ENCODE measurements around the gene TBC1D8. TPM values are rescaled to one million over a fixed set of nuclear protein-coding genes. Genes with fewer than 3 reads are reported as not detected.

Gene TBC1D8
- total and polyA plus RNA-seq, 2 of the 13 experiments (the other 11 are each of a cell fraction or from before 2014, with no cell fraction given), result 45.1 to 95.4 TPM

DNA sequence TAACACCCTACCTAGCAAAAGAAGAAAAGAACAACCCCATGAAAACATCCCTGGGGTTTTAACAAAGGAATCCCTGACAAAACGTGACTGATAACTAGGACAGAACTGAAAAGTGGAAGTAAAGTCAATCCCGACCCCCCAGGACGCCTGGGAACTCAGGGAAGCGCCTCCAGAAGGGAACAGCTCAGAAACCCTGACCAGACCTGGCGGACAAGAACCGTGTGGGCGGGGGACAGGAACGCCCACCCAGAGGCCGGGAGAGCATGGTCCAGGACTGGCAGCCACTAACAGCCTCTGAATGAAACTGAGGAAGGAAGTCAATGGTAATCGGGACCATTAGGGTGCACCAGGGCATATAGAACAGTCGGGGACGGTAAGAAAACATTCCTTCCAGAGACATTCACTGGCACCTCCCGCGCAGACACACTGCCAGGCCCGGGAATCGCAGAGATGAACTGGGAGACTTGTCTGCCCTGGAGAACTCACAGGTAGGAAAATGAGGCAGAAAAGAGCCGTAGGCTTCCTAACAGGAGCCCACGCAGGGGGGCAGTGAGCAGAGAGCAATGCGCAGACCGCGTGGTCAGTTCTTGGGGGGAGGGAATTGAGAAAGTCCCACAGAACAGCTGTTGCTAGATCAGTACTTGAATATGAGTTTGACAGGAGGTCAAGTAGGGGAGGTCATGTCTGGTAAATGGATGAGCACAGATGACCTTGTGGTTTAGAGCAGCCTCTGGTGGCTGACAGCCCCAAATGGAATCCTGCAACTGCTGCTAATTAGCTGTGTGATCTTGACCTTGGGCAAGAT lies 1.3 kb upstream of the TBC1D8 start (continued):
- TF ChIP-seq, protein P1, sequence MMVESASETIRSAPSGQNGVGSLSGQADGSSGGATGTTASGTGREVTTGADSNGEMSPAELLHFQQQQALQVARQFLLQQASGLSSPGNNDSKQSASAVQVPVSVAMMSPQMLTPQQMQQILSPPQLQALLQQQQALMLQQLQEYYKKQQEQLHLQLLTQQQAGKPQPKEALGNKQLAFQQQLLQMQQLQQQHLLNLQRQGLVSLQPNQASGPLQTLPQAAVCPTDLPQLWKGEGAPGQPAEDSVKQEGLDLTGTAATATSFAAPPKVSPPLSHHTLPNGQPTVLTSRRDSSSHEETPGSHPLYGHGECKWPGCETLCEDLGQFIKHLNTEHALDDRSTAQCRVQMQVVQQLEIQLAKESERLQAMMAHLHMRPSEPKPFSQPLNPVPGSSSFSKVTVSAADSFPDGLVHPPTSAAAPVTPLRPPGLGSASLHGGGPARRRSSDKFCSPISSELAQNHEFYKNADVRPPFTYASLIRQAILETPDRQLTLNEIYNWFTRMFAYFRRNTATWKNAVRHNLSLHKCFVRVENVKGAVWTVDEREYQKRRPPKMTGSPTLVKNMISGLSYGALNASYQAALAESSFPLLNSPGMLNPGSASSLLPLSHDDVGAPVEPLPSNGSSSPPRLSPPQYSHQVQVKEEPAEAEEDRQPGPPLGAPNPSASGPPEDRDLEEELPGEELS (CRISPR knock-in tag; IDR thresholded peaks at IDR 0.05), result peak; percentile 57; the same call in 1 of the 2 replicates
- TF ChIP-seq, protein P2, sequence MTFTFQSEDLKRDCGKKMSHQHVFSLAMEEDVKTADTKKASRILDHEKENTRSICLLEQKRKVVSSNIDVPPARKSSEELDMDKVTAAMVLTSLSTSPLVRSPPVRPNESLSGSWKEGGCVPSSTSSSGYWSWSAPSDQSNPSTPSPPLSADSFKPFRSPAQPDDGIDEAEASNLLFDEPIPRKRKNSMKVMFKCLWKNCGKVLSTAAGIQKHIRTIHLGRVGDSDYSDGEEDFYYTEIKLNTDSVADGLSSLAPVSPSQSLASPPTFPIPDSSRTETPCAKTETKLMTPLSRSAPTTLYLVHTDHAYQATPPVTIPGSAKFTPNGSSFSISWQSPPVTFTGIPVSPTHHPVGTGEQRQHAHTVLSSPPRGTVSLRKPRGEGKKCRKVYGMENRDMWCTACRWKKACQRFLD (CRISPR knock-in tag; IDR thresholded peaks at IDR 0.05; ENCODE audit: borderline replicate concordance), result 0 out of 2 replicates have a peak, but pooled peaks have one; percentile 82
- TF ChIP-seq BCL6 (CRISPR knock-in tag; IDR thresholded peaks at IDR 0.05) (peak; percentile 39), ZNF598 (CRISPR knock-in tag; IDR thresholded peaks at IDR 0.05; ENCODE audit: borderline replicate concordance) (peak; percentile 86; the same call in 1 of the 2 replicates), HHEX (CRISPR knock-in tag; IDR thresholded peaks at IDR 0.05) (no peak), THAP11 (CRISPR knock-in tag; IDR thresholded peaks at IDR 0.05) (0 out of 2 replicates have a peak, but pooled peaks have one; percentile 26), ZNF501 (CRISPR knock-in tag; IDR thresholded peaks at IDR 0.05) (peak; percentile 68; the same call in 1 of the 2 replicates), MLLT10 (CRISPR knock-in tag; IDR thresholded peaks at IDR 0.05) (no peak), TGIF2 (CRISPR knock-in tag; IDR thresholded peaks at IDR 0.05) (peak; percentile 99), HOXD1 (CRISPR knock-in tag; IDR thresholded peaks at IDR 0.05) (peak; percentile 60; the same call in 1 of the 2 replicates), GATAD2A (CRISPR knock-in tag; IDR thresholded peaks at IDR 0.05) (peak; percentile 64), ZNF34 (CRISPR knock-in tag; IDR thresholded peaks at IDR 0.05; ENCODE audit: borderline replicate concordance) (0 out of 2 replicates have a peak, but pooled peaks have one; percentile 58), ZNF33B (CRISPR knock-in tag; IDR thresholded peaks at IDR 0.05) (0 out of 2 replicates have a peak, but pooled peaks have one; percentile 56), FOSL2 (CRISPR knock-in tag; IDR thresholded peaks at IDR 0.05) (peak; percentile 50), ZNF567 (CRISPR knock-in tag; IDR thresholded peaks at IDR 0.05; ENCODE audit: borderline replicate concordance) (peak; percentile 52; the same call in 1 of the 2 replicates), RAD21 (CRISPR knock-in tag; IDR thresholded peaks at IDR 0.05) (peak; percentile 98), STAG1 (CRISPR knock-in tag; IDR thresholded peaks at IDR 0.05) (peak; percentile 100), NKX3-1 (CRISPR knock-in tag; IDR thresholded peaks at IDR 0.05) (peak; percentile 43; the same call in 1 of the 2 replicates), YEATS4 (CRISPR knock-in tag; IDR thresholded peaks at IDR 0.05; ENCODE audit: borderline replicate concordance) (peak; percentile 53; the same call in 1 of the 2 replicates)
- TF ChIP-seq, protein P3, sequence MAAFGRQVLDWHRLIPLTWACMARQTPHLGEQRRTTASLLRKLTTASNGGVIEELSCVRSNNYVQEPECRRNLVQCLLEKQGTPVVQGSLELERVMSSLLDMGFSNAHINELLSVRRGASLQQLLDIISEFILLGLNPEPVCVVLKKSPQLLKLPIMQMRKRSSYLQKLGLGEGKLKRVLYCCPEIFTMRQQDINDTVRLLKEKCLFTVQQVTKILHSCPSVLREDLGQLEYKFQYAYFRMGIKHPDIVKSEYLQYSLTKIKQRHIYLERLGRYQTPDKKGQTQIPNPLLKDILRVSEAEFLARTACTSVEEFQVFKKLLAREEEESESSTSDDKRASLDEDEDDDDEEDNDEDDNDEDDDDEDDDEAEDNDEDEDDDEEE (CRISPR knock-in tag; IDR thresholded peaks at IDR 0.05), result no peak
- TF ChIP-seq, protein P4, sequence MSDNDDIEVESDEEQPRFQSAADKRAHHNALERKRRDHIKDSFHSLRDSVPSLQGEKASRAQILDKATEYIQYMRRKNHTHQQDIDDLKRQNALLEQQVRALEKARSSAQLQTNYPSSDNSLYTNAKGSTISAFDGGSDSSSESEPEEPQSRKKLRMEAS (IDR thresholded peaks at IDR 0.05), result peak; percentile 57
- TF ChIP-seq, protein P5, sequence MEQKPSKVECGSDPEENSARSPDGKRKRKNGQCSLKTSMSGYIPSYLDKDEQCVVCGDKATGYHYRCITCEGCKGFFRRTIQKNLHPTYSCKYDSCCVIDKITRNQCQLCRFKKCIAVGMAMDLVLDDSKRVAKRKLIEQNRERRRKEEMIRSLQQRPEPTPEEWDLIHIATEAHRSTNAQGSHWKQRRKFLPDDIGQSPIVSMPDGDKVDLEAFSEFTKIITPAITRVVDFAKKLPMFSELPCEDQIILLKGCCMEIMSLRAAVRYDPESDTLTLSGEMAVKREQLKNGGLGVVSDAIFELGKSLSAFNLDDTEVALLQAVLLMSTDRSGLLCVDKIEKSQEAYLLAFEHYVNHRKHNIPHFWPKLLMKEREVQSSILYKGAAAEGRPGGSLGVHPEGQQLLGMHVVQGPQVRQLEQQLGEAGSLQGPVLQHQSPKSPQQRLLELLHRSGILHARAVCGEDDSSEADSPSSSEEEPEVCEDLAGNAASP (CRISPR knock-in tag; IDR thresholded peaks at IDR 0.05; ENCODE audit: borderline replicate concordance), result peak; percentile 66; the same call in 1 of the 2 replicates
- TF ChIP-seq, protein P6, sequence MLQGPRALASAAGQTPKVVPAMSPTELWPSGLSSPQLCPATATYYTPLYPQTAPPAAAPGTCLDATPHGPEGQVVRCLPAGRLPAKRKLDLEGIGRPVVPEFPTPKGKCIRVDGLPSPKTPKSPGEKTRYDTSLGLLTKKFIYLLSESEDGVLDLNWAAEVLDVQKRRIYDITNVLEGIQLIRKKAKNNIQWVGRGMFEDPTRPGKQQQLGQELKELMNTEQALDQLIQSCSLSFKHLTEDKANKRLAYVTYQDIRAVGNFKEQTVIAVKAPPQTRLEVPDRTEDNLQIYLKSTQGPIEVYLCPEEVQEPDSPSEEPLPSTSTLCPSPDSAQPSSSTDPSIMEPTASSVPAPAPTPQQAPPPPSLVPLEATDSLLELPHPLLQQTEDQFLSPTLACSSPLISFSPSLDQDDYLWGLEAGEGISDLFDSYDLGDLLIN (CRISPR knock-in tag; IDR thresholded peaks at IDR 0.05; ENCODE audit: borderline replicate concordance), result 0 out of 2 replicates have a peak, but pooled peaks have one; percentile 39

All from HepG2 (cell line).